Measurements from ENCODE around the gene LEFTY2. TPM values are rescaled to one million over a fixed set of nuclear protein-coding genes. Genes with fewer than 3 reads are reported as not detected.

The LEFTY2 gene
- total RNA-seq, 1 donor from 2014 or later, result not detected

DNA sequence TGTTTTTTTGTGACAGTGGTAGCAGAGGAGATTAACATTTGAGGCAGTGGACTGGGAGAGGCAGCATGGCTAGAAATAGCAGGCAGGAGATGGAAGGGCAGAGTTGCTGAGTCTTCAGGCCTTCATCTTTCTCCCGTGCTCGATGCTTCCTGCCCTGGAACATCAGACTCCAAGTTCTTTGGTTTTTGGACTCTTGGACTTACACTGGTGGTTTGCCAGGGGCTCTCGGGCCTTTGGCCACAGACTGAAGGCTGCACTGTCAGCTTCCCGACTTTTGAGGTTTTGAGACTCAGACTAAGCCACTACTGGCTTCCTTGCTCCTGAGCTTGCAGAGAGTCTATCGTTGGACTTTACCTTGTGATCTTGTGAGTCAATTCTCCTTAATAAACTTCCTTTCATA lies 24.2 kb upstream of the LEFTY2 start:
- Mint-ChIP-seq H3K27ac (no peak overlapping the region), H3K4me3 (no peak overlapping the region), H3K27me3 (ENCODE audit: insufficient read depth, low read depth) (peaks cover 4% of the 10 kb centered on the region), H3K4me1 (peaks cover 4% of the 10 kb centered on the region), H3K36me3 (no peaks in the 10 kb centered on the region), H3K9me3 (peaks cover 4% of the 10 kb centered on the region)
- peaks cover 8% of the 10 kb centered on the region for H3K27me3 ChIP-seq
- H3K36me3 ChIP-seq, result no peaks in the 10 kb centered on the region
- H4K20me1 ChIP-seq (ENCODE audit: low read depth), result no peaks in the 10 kb centered on the region
- no peaks in the 10 kb centered on the region for H3F3A ChIP-seq (ENCODE audit: low read depth)
- no peak for DNase-seq (ENCODE audit: low spot score)
- H3K4me2 ChIP-seq, result no peak overlapping the region
- H3K9me3 ChIP-seq (ENCODE audit: low read depth), result no peaks in the 10 kb centered on the region
- H2AFZ ChIP-seq (replicated peaks), result no peak overlapping the region
- no peaks in the 10 kb centered on the region for H3K79me2 ChIP-seq (ENCODE audit: low read depth)
- H3K4me1 ChIP-seq, result no peaks in the 10 kb centered on the region
- TF ChIP-seq CTCF (IDR thresholded peaks at IDR 0.05) (no peak), EZH2 (IDR thresholded peaks at IDR 0.05) (no peak), EZH2phosphoT487 (IDR thresholded peaks at IDR 0.05) (no peak)
- H3K27ac ChIP-seq, result no peak overlapping the region
- H3K4me3 ChIP-seq, result no peak overlapping the region
- no peak overlapping the region for H3K9ac ChIP-seq

DNA sequence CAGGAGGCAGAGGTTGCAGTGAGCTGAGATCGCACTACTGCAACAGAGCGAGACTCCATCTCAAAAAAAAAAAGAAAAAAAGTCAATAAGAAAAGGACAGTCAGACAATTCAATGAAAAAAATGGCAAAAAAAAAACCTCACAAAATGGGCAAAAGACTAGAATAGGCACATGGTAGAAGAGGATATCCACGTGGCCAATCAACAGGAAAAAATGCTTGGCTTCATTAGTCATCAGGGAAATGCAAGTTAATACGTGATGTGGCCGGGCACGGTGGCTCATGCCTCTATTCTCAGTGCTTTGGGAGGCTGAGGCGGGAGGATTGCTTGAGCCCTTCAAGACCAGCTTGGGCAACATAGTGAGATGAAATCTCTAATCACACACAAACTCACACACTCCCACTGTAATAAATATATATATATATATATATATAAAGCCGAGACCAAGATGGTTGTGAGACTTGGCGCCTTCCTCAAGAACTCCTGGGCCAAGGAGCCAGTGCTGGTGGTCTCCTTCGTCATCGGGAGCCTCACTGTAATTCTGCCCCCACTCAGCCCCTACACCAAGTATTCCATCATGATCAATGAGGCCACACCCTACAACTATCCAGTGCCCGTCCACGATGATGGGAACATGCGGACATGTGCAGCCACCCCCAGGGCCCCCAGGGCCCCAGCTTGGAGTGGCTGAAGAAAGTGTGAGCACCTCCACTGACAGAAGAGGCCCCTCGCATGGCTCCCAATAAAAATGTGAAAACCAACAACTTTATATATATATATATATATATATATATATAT lies 22.9 kb upstream of the LEFTY2 start:
- H3K4me3 ChIP-seq, result no peak overlapping the region
- H3K79me2 ChIP-seq (ENCODE audit: low read depth), result no peaks in the 10 kb centered on the region
- Mint-ChIP-seq H3K27me3 (ENCODE audit: insufficient read depth, low read depth) (peaks cover 5% of the 10 kb centered on the region), H3K4me3 (no peak overlapping the region), H3K27ac (no peak overlapping the region), H3K4me1 (peaks cover 3% of the 10 kb centered on the region), H3K9me3 (peaks cover 3% of the 10 kb centered on the region), H3K36me3 (no peaks in the 10 kb centered on the region)
- no peak overlapping the region for H2AFZ ChIP-seq (replicated peaks)
- no peak overlapping the region for H3K4me2 ChIP-seq
- no peak for DNase-seq (ENCODE audit: low spot score)
- H3K27me3 ChIP-seq, result peaks cover 8% of the 10 kb centered on the region
- H3K36me3 ChIP-seq, result no peaks in the 10 kb centered on the region
- H3F3A ChIP-seq (ENCODE audit: low read depth), result no peaks in the 10 kb centered on the region
- no peak overlapping the region for H3K9ac ChIP-seq
- no peaks in the 10 kb centered on the region for H3K9me3 ChIP-seq (ENCODE audit: low read depth)
- no peaks in the 10 kb centered on the region for H4K20me1 ChIP-seq (ENCODE audit: low read depth)
- H3K4me1 ChIP-seq, result no peaks in the 10 kb centered on the region
- no peak for TF ChIP-seq EZH2 (IDR thresholded peaks at IDR 0.05)
- TF ChIP-seq EZH2phosphoT487 (IDR thresholded peaks at IDR 0.05), result no peak
- TF ChIP-seq CTCF (IDR thresholded peaks at IDR 0.05), result no peak
- H3K27ac ChIP-seq, result no peak overlapping the region

DNA sequence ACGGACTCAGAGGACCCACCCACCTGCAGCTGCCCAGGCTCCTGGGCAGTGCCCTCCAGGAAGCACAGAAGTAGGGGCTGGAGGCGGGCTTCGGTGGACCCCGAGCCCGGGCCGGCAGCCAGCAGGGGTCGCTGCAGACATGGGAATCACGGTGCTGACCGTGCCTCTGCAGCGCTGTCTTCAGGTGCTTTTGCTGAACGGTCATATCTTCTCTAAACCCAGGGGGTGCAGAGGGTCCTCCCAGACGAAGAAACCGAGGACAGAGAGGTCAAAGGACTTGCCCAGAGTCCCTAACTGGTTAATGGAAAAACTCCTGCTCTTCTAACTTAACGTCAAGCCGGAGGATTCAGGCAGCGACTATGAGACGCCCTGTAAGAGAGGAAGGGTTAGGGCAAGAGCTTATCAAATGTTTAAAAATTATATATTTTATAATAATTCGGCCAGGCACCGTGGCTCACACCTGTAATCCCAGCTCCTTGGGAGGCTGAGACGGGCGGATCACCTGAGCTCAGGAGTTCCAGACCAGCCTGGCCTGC lies 21.5 kb upstream of the LEFTY2 start:
- Histone ChIP-seq H3F3A (ENCODE audit: low read depth) (no peaks in the 10 kb centered on the region), H3K36me3 (no peaks in the 10 kb centered on the region), H3K9me3 (ENCODE audit: low read depth) (no peaks in the 10 kb centered on the region), H3K4me2 (no peak overlapping the region), H3K79me2 (ENCODE audit: low read depth) (no peaks in the 10 kb centered on the region), H3K27ac (no peak overlapping the region), H2AFZ (replicated peaks) (peak overlapping the region; percentile 74), H4K20me1 (ENCODE audit: low read depth) (no peaks in the 10 kb centered on the region), H3K9ac (no peak overlapping the region), H3K4me1 (no peaks in the 10 kb centered on the region), H3K4me3 (no peak overlapping the region), H3K27me3 (peaks cover 8% of the 10 kb centered on the region)
- Mint-ChIP-seq H3K4me3 (no peak overlapping the region), H3K4me1 (no peaks in the 10 kb centered on the region), H3K36me3 (no peaks in the 10 kb centered on the region), H3K27me3 (ENCODE audit: insufficient read depth, low read depth) (peaks cover 3% of the 10 kb centered on the region), H3K9me3 (no peaks in the 10 kb centered on the region), H3K27ac (no peak overlapping the region)
- peak; percentile 82 for DNase-seq (ENCODE audit: low spot score)
- TF ChIP-seq EZH2phosphoT487 (IDR thresholded peaks at IDR 0.05) (no peak), CTCF (IDR thresholded peaks at IDR 0.05) (peak; percentile 94), EZH2 (IDR thresholded peaks at IDR 0.05) (no peak)

Measured in neural progenitor cell (in vitro differentiated cells).